ENCODE measurements around the gene CHCHD3.

DNA sequence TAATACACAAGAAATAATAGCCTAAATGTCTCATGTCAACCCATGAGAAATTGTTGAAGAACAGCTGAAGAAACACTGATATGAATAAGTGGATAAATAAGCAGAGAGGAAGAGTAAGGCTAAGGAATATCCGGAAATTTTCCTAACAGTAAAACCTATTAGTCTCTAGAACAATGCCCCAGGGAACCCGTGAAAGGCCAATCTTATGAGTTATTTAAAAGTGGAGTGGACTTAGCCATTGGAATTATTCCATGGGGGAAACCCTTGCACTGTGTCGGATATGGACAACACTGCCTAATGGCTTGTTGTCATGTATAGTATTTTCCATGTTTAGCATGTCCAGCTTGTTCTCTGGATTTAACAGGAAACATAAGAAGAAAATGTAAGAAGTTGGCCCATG is 288.4 kb downstream of the CHCHD3 start:
- TF ChIP-seq, protein P1, sequence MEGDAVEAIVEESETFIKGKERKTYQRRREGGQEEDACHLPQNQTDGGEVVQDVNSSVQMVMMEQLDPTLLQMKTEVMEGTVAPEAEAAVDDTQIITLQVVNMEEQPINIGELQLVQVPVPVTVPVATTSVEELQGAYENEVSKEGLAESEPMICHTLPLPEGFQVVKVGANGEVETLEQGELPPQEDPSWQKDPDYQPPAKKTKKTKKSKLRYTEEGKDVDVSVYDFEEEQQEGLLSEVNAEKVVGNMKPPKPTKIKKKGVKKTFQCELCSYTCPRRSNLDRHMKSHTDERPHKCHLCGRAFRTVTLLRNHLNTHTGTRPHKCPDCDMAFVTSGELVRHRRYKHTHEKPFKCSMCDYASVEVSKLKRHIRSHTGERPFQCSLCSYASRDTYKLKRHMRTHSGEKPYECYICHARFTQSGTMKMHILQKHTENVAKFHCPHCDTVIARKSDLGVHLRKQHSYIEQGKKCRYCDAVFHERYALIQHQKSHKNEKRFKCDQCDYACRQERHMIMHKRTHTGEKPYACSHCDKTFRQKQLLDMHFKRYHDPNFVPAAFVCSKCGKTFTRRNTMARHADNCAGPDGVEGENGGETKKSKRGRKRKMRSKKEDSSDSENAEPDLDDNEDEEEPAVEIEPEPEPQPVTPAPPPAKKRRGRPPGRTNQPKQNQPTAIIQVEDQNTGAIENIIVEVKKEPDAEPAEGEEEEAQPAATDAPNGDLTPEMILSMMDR (conservative IDR thresholded peaks at IDR 0.05; ENCODE audit: low read length), result no peak
- TF ChIP-seq EZH2phosphoT487 (IDR thresholded peaks at IDR 0.05; ENCODE audit: borderline replicate concordance, low read depth, low read length), result no peak
